DMS79 (cell line): ENCODE results near the gene RGPD6.
"Not testable (repeated sequence)": the region's sequence is repeated elsewhere in the genome, so short reads cannot be mapped to it uniquely, and the experiment has no call there.

Experiments
- DNase-seq: peaks from one replicate; lab custom pipeline; 2025; lab: John Stamatoyannopoulos, UW

RGPD6 gene

GRCh38 chr2:110576763-110577416 is at the start of gene RGPD6:
RGPD6 (minus strand) TSS chr2:110577222; CDS start chr2:110577024, 198 bp downstream.
- DNase-seq = not testable (repeated sequence)

DNA sequence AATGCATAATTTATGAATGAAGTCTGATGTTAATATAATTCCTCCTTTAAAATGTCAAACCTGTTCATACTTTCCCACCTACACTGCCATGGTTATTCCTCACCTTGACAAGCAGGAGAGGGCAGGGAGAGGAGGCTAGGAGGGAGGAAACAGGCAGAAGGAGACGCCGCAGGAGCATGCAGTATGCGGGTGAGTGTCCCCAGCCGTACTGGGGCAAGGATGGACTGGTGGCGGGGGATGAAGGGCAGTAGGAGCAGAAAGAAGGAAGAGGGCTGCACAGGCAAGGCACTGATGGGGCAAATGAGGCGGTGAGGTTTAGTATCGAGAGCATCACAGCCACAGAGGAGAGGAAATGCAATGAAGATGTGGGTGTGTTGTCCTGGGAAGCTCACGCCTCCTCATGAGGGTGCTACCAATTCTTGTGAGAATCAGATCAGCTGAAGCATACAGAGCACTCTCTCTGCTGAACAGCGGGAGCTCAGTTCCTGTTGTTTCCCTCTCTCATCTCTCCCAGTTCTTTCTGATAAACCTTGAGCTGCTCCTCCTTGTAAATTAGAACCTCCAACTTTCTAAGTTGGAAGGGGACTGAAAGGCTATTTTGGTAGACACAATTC is 42.4 kb upstream of the RGPD6 start:
- not testable (repeated sequence) for DNase-seq

DNA sequence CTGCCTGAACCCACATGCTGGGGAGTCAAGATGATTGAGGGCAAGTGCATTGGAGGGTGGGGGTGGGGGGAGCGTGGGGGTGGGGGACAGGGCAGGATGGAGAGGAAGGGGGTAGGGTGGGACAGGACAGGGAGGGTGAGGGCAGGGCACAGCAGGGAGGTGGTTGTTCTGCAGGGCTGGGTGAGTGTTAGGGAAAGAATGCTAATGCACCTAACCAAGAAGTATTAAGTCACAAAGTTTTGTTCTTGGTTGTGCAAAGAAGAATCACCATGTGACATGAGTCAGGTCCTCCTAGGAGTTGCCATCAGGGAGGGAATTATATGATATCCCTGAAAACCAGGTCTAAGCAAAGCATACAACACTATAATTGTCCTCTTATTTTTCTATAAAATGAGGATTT is 36.9 kb upstream of the RGPD6 start:
- DNase-seq = not testable (repeated sequence)

DNA sequence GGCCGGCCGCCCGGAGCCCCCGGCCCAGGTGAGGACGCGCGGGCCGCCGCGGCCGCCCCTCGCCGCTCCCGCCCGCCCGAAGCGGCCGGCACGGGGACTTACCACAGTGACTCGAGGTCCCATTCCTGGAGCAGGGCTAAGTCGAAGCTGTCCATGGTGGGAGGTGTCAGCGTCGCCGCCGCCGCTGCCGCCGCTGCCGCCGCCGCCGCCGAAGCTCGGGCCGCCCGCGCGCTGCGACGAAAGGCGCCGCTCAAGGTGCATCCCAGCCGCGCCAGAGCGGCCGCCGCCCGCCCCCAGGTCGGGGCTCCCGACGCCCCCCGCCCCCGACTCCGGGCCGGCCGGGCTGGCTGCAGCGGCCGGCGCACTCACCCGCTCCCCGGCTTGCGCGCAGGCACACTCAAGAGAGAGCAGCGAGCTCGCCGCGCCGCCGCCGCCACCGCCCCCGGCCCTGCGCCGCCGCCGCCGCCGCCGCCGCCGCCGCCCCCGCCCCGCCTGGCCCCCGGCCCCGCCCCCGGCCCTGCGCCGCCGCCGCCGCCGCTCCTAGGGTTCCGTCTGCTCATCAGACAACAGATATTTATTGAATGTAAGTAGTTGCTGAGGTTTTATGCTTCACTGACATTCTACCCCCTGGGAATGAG is 33.7 kb upstream of the RGPD6 start:
- not testable (repeated sequence) for DNase-seq

DNA sequence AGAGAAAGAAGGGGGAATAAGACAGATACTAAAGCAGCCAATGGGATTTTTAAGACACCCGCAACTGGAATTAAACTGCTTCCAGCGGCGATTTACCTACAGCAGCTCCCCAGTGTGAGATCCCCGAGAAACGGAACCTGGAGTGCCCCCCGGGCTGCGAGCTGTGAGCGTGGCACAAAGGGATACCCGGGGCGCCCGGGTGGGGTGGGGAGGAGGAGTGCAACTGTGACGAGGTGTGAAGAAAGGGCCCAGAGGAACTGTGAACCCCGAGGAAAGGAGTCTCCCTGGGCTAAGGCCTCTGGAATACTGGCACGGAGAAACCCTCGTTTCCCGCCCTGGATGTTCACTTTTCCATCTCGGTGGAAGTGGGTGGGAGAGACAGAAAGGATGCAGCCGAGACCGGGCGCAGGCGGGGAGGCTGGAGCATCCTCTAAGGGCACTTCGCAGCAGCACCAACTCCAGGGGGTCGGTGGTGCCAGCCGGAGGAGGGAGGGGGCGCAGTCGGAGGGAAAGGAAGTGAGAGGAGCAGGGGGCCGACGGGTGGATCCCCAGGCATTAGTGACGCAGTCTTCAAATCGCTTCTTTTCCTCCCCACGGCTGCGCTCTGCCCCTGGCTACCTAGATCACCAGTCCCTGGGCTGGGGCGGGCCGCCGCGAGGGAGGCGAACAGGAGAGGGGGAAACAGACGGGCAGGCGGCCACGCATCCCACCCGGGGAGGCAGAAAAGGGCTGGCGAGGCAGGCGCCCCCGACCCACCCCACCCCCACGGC is 33.0 kb upstream of the RGPD6 start:
- DNase-seq = not testable (repeated sequence)

DNA sequence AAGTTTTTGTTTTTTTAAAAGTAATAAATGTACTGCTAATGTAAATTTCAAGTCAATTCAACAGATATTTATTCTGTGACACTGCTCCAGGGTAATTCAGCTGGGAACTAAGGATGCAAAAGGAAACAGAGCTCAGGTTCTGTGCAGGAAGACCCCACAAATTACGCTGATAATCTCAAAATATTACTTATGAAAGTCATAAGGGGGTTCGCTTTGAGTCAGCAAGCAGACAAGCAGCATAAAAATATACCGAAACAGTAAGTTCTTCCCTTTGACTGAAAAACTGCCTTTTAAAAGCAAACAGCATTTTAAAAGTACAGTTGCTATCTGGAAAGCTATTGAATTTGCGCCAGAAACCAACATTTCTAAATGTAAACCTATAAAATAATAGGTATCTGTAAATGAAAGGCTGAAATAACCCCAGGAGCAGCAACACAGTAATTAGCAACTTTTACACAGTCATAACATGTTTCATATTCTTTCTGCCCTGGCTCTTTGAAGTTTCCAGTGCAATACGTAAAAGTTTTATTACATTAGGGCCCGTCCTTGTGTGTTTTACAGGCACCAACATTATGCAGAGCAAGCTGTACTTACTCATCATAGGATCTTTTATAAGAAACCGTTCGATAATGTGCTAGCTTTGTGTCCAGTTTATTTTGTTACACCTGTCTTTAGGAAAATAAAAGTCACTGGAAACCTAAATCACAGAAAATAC is 31.9 kb upstream of the RGPD6 start:
- not testable (repeated sequence) for DNase-seq

DNA sequence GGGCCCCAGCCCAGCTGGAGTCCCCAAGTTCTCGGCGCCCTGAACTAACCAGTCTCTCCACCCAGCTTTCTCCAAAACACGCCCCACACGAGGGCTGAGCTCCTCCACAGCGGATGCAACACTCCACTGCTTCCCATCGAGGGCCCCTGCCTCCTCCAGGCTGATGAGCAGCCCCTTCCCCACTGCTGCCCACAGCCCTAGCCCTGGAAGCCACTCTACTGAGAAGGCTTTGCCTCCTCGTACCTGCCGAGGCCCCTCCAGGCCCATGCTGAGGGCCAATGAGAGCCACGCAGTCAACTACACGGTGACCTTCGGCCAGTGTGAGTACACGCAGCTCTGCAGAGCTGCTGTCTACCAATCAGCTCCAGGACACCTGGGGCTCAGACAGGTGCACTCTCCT is 28.0 kb upstream of the RGPD6 start:
- not testable (repeated sequence) for DNase-seq

GRCh38 chr2:110603917-110604591 is 27.0 kb upstream of the RGPD6 start:
- DNase-seq = not testable (repeated sequence)

DNA sequence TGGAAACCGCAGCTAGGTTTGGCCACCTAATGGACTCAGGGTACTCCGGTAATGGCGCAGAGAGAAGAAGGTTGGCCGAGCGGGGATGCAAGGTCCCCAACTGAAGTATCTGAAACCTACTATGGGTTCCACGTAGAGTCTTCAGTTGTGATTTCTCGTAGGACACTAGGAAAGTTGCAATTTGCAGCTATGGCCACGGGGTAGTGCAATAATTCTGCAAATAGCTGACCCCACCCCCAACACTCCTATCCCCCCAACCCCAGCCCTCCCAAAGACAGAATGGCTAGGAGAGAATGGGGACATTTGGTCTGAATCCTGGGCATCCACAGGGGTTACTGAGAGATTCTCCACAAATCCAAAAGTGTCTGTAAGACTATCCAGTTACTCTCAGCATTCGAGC is 25.1 kb upstream of the RGPD6 start:
- not testable (repeated sequence) for DNase-seq

GRCh38 chr2:110591973-110592372 is 15.0 kb upstream of the RGPD6 start:
- DNase-seq = not testable (repeated sequence)

DNA sequence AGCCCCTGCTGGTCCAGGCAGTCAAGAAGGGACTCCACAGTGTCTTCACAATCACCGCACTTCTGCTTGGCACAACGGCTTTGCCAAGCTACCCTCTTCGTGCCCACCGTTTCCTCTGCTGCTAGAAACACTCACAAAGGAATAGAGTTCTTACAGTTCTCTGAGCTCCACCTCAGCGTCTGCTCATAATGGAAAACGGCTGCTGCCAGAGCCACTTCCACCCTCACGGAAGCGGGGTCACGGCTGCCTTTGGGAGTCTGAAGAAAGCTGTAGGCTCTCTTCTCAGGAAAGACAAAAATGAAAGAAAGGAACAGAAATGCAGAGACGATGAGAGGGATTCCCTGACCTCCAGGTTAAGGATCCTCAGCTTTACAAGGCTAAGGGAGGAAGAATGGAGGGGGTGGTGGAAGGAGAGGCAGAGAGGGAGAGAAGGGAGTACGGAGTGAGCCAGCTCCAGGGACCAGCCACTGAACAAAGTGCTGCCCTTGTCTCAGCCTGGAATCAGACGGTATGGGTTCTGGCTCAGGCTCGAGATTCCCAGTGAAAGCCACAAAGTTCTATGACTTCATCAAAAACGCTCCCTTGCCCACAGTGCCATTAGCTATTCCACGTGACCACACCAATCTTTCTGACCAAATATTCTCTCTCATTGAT is 12.8 kb upstream of the RGPD6 start:
- DNase-seq = not testable (repeated sequence)

DNA sequence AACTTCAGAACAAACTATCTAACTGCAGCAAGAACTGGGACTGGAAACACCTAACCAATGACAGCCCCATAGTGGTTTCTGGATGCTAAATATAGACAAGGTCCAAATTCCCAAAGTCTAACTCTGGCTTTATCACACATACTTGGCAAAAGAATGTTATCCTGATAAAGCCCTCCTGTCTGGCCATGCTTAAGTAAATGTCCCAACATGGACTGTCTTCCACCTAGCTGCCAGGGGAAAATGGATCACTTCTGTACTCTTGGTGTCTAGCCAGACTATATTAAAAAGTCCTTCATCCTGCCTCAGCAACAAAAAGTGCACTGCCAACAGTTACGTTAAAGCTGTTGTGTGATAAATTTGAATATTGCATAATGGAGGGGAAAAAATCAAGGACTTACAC is 11.5 kb upstream of the RGPD6 start:
- DNase-seq = not testable (repeated sequence)

DNA sequence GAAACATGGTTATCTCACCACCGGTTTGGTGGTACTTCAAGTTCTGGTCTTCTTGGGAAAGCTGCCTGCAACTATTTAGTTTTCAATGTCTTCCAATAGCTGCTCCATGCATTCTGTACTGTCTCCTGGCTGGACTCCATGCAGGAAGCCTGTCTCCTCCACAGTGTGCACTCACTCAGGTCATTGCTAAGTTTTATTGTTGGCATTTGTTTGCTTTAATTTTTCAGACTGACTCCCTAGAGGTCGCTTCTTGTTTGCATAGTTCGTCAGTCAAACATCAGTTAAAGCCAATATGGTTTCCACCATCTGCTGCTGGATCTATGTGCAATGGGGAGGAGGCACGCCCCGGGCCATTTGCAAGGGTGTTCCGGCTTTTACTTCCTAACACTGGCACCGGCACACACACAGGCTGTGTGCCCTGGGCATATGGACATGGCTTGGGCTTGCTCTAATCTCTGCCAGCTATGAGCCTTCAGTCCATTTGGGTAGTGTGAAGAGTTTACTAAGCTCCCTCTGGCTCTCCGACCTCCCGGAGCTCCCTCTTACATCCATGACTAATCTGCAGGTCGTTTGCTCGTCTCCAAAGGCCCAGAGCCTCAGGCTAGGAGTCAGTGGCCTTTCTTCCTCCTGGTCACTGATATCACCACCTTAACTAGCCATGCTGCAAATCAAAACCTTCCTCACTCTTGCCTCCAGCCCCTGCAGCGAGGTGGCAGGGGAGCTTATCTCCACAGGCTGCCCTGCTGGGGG is 2.4 kb upstream of the RGPD6 start:
- DNase-seq = not testable (repeated sequence)

DNA sequence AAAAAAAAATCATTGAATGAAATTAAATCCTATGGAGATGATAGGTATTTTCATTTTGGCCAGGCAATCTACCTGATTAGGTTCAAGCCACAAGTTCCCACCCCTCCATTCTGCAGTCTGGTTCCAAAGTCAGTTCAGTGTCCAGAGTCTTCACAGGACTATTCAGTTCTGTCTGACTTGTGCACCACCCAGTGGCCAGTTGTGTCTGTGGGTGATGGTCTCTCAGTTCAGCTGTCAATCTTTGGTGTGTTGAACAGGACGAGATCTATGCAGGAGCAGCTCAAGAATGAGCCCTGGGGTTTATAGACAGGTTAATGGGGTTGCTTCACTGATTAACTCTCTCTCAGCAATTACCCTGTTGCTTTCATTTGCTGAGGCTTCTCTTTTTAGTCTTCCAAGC is 1.4 kb upstream of the RGPD6 start:
- not testable (repeated sequence) for DNase-seq

DNA sequence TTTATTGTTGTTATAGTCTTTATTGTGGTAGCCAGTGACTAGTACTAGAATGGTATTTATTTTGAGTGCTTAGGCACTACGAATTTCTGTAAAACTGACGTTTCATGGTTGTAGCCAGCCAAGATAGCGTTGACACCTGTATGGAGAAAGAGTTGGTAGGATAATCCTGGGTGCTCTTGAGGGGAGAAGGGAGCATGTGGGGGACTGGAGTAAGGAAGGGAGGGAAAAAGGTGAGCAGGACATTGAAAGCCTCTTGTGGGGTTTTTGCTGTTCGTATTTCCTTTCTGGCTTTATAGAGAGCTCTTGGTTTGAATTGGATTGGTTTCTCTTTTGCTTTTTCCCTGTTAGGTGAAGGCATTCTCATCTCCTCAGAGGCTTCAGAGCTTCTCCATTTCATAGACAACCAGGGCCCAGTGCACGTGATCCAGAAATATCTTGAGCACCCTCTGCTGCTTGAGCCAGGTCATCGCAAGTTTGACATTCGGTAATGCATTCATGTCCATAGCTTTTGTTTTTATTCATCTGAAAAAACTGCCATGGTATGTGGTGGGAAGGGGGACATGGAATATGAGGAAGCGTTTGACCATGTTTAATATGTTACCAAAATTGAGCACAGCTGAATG is 77.2 kb downstream of the RGPD6 start:
- not testable (repeated sequence) for DNase-seq

DNA sequence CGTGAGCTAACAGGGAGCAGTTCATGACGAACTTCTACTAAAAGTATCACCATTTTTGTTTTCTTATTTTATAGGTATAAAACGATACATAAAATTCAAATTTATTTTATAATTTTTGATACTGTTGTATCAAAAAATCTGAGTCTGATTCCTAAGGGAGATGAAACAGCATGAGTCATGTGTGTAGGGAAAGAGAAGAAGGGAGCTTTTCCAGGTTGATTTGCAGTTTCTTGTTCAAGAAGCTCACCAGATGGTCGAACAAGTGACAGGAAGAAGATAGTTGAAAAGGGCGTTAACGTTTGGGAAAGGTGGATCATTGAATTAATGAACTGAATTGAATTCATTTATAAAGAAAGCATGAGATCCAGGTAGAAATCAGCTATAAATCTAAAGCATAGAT is 81.0 kb downstream of the RGPD6 start:
- not testable (repeated sequence) for DNase-seq

- not testable (repeated sequence) for DNase-seq
These were observed 82.5 kb downstream of the RGPD6 start for GRCh38 chr2:110494488-110494887.

- DNase-seq = not testable (repeated sequence)
These were observed 88.0 kb downstream of the RGPD6 start for GRCh38 chr2:110488991-110489390.

DNA sequence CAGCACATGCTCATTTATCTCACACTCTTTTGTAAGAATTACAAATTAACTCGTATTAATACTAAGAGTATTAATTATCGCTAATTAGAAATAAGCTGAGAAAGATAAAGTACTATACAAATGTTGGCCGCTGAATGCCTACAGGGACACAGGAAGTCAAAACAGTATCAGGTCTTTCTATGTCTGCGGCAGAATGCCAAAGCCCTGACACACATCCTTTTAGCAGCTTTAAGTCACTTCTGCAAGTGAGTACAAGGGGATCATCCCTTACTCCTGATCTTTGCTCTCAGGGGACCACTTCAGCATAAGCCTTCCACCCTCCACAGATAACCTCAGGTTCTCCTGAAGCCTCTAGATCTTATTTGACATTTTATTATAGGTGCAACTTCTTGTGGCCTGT is 94.3 kb downstream of the RGPD6 start:
- not testable (repeated sequence) for DNase-seq
